ENCODE data around the gene PTPRCAP. TPM values are rescaled to one million over a fixed set of nuclear protein-coding genes. Genes with fewer than 3 reads are reported as not detected.

Gene PTPRCAP
- total and polyA plus RNA-seq, 10 of the 15 experiments (the other 5 are each of a cell fraction or from before 2014, with no cell fraction given) = 4.7 to 266 (median 125) TPM

DNA sequence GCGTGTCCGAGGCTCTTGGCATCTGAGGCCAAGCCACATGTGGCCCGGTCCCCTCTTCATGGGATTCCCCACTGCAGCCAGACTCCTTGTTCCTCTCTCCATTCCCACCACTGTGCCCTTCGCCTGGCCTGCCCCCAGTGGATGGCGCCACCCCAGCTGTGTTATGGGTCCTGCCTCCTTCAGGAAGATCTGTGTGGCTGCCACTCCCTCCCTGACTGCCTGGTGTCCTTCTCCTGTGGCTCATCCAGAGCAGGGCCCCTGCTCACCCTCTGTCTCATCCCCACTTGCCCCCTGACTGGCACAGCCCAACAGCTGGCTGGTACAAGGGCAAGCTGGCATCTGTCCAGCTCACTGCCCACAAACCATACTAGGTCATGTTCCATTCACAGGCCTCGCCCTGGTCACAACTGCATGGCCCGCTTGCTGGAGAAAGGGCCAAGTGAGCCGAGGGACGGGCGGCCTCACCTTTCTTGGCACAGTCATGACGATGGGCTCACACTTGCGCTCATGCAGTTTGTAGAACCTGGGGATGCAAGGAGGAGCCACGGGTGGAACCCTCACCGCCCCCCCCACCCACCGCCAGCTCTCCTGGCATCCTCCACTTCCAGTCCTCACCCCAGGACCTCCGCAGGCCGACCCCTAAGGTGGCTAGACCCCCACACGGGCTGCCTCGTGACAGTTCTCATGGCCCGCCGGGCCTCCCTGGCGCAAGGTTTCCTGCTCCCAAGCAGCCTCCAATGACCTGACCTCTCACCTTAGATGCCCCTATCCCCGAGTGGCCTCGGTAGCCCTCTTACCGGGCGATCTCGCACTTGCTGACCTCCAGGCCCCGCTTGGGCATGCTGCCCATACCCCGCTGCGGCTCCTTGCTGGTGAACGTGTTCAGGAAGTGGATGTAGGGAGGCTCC lies 2.1 kb upstream of the PTPRCAP start:
- Histone ChIP-seq H3K4me2 (ENCODE audit: control insufficient read depth, insufficient read depth) (peak overlapping the region; percentile 86), H3K27ac (ENCODE audit: control insufficient read depth, insufficient read depth) (peak overlapping the region; percentile 99), H3K4me1 (ENCODE audit: control insufficient read depth, insufficient read depth, low read length) (peaks cover 29% of the 10 kb centered on the region), H3K36me3 (ENCODE audit: control insufficient read depth in 2 of 2, insufficient read depth in 2 of 2, low read length in 1 of 2) (peaks cover 0 to 14% of the 10 kb centered on the region in 2 experiments; a peak in 3 of 4 replicates), H3K4me3 (peak overlapping the region; percentile 90), H3K9ac (ENCODE audit: control insufficient read depth, insufficient read depth, low read length) (peak overlapping the region; percentile 99), H3K27me3 (replicated peaks in 1 of 2; ENCODE audit: control insufficient read depth in 2 of 2, insufficient read depth in 2 of 2, low read length in 1 of 2) (no peaks in the 10 kb centered on the region), H2AFZ (ENCODE audit: control insufficient read depth, low read depth, low read length) (no peak overlapping the region), H3K79me2 (ENCODE audit: control insufficient read depth, insufficient read depth, low read length) (peaks cover 47% of the 10 kb centered on the region), H3K9me3 (replicated peaks; ENCODE audit: control insufficient read depth, insufficient read depth, low read length) (no peaks in the 10 kb centered on the region), H4K20me1 (ENCODE audit: control insufficient read depth, insufficient read depth) (no peaks in the 10 kb centered on the region)
- in situ Hi-C loops (cut with MboI) = no loop called here
- DNase-seq (ENCODE audit: low read depth, low spot score) (no peak), ATAC-seq (no peak), FAIRE-seq (peak; percentile 71)
- RAD21 ChIA-PET (ENCODE audit: unreplicated experiment) = interaction anchor here (0.9 to 7.2 kb wide), 7 partner anchors 20 to 86 kb away, joined by 3 to 112 read pairs (median 6); partner anchors contain the start of genes AIP, CLCF1, POLD4 and PPP1CA
- 61% methylated on average over 31 of the region's 31 CpGs for WGBS (ENCODE audit: insufficient coverage, insufficient replicate concordance, low lambda C conversion rate, missing lambda C conversion rate)
- POLR2A ChIA-PET = interaction anchor here (0.7 to 4.7 kb wide), 10 partner anchors 11 to 59 kb away, joined by 3 to 95 read pairs (median 15); partner anchors contain the start of genes PPP1CA, RPS6KB2, TBC1D10C and TMEM134
- no TSS peak for BruUV-seq (replicated peaks)
- SMC1A ChIA-PET (ENCODE audit: uncharacterized antibody, unreplicated experiment) = interaction anchor here (1.8 to 4.2 kb wide), 6 partner anchors 12 to 46 kb away, joined by 10 to 46 read pairs (median 26); partner anchors contain the start of genes AIP, PPP1CA, RPS6KB2 and TBC1D10C
- CTCF ChIA-PET = interaction anchor here (0.7 to 4.3 kb wide), 9 partner anchors 12 to 135 kb away, joined by 3 to 53 read pairs (median 3); partner anchors contain the start of genes PPP1CA, TBC1D10C and TMEM134
- intact Hi-C loops (cut with micrococcal nuclease; ENCODE audit: unreplicated experiment) = loop anchor here (5.0 kb wide), 1 partner anchor 37 kb away; the partner anchor contains the start of genes PPP1CA and TBC1D10C
- no peak for TF ChIP-seq KLF5 (IDR thresholded peaks at IDR 0.05; ENCODE audit: partially characterized antibody)
- TF ChIP-seq HDGF (IDR thresholded peaks at IDR 0.05) = 0 out of 2 replicates have a peak, but pooled peaks have one; percentile 65
- no peak for TF ChIP-seq ETV6 (conservative IDR thresholded peaks at IDR 0.05 in 1 of 2, IDR thresholded peaks at IDR 0.05 in 1 of 2; ENCODE audit: borderline replicate concordance in 1 of 2, low read depth in 1 of 2)
- no peak for TF ChIP-seq SIX5 (IDR thresholded peaks at IDR 0.05; ENCODE audit: low read depth, low read length, severe bottlenecking)
- 0 out of 2 replicates have a peak, but pooled peaks have one; percentile 21 for TF ChIP-seq SMARCA5 (IDR thresholded peaks at IDR 0.05)
- TF ChIP-seq TARDBP (IDR thresholded peaks at IDR 0.05; ENCODE audit: borderline replicate concordance) = no peak
- no peak for TF ChIP-seq ESRRA (IDR thresholded peaks at IDR 0.05; ENCODE audit: low read length)
- TF ChIP-seq, protein P1, sequence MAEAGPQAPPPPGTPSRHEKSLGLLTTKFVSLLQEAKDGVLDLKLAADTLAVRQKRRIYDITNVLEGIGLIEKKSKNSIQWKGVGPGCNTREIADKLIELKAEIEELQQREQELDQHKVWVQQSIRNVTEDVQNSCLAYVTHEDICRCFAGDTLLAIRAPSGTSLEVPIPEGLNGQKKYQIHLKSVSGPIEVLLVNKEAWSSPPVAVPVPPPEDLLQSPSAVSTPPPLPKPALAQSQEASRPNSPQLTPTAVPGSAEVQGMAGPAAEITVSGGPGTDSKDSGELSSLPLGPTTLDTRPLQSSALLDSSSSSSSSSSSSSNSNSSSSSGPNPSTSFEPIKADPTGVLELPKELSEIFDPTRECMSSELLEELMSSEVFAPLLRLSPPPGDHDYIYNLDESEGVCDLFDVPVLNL (IDR thresholded peaks at IDR 0.05; ENCODE audit: low read depth, low read length) = no peak
- TF ChIP-seq RBBP5 (conservative IDR thresholded peaks at IDR 0.05) = no peak
- no peak for TF ChIP-seq CBX5 (IDR thresholded peaks at IDR 0.05; ENCODE audit: low read depth)
- TF ChIP-seq, protein P2, sequence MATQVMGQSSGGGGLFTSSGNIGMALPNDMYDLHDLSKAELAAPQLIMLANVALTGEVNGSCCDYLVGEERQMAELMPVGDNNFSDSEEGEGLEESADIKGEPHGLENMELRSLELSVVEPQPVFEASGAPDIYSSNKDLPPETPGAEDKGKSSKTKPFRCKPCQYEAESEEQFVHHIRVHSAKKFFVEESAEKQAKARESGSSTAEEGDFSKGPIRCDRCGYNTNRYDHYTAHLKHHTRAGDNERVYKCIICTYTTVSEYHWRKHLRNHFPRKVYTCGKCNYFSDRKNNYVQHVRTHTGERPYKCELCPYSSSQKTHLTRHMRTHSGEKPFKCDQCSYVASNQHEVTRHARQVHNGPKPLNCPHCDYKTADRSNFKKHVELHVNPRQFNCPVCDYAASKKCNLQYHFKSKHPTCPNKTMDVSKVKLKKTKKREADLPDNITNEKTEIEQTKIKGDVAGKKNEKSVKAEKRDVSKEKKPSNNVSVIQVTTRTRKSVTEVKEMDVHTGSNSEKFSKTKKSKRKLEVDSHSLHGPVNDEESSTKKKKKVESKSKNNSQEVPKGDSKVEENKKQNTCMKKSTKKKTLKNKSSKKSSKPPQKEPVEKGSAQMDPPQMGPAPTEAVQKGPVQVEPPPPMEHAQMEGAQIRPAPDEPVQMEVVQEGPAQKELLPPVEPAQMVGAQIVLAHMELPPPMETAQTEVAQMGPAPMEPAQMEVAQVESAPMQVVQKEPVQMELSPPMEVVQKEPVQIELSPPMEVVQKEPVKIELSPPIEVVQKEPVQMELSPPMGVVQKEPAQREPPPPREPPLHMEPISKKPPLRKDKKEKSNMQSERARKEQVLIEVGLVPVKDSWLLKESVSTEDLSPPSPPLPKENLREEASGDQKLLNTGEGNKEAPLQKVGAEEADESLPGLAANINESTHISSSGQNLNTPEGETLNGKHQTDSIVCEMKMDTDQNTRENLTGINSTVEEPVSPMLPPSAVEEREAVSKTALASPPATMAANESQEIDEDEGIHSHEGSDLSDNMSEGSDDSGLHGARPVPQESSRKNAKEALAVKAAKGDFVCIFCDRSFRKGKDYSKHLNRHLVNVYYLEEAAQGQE (IDR thresholded peaks at IDR 0.05; ENCODE audit: low read depth, low read length) = no peak
- TF ChIP-seq, protein P3, sequence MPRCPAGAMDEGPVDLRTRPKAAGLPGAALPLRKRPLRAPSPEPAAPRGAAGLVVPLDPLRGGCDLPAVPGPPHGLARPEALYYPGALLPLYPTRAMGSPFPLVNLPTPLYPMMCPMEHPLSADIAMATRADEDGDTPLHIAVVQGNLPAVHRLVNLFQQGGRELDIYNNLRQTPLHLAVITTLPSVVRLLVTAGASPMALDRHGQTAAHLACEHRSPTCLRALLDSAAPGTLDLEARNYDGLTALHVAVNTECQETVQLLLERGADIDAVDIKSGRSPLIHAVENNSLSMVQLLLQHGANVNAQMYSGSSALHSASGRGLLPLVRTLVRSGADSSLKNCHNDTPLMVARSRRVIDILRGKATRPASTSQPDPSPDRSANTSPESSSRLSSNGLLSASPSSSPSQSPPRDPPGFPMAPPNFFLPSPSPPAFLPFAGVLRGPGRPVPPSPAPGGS (IDR thresholded peaks at IDR 0.05; ENCODE audit: borderline replicate concordance, insufficient read depth, low read depth, low read length, poor library complexity, severe bottlenecking) = peak; percentile 10
- TF ChIP-seq BHLHE40 (IDR thresholded peaks at IDR 0.05; ENCODE audit: borderline replicate concordance in 1 of 2, low read depth in 2 of 2, low read length in 1 of 2) = no peak
- no peak for TF ChIP-seq GABPA (IDR thresholded peaks at IDR 0.05; ENCODE audit: low read depth)
- peak; percentile 54 for TF ChIP-seq IKZF1 (conservative IDR thresholded peaks at IDR 0.05)
- TF ChIP-seq JUNB (IDR thresholded peaks at IDR 0.05) = no peak

All from GM12878 (cell line).